Measurements from ENCODE around the gene RHCE. TPM values are rescaled to one million over a fixed set of nuclear protein-coding genes. Genes with fewer than 3 reads are reported as not detected.
"Not testable (repeated sequence)": the region's sequence is repeated elsewhere in the genome, so short reads cannot be mapped to it uniquely, and the experiment has no call there.

Gene RHCE
- total RNA-seq, 1 donor from 2014 or later: 0.13 TPM

- no peak for DNase-seq (ENCODE audit: low read depth in 2 of 2)
Observed at GRCh38 chr1:25349606-25350005, 71.0 kb downstream of the RHCE start.

GRCh38 chr1:25347556-25347955 is 73.1 kb downstream of the RHCE start:
- DNase-seq (ENCODE audit: low read depth in 2 of 2): no peak

- no peak for DNase-seq (ENCODE audit: low read depth in 2 of 2)
Observed at GRCh38 chr1:25343872-25344271, 76.8 kb downstream of the RHCE start.

- DNase-seq (ENCODE audit: low read depth in 2 of 2): no peak
Observed at GRCh38 chr1:25342846-25343245, 77.8 kb downstream of the RHCE start.

- no peak for DNase-seq (ENCODE audit: low read depth in 2 of 2)
Observed at GRCh38 chr1:25341746-25342145, 78.9 kb downstream of the RHCE start.

GRCh38 chr1:25338986-25339385 is 81.6 kb downstream of the RHCE start:
- DNase-seq (ENCODE audit: low read depth in 2 of 2): peak in 1 of 2 donors; percentile 11

- DNase-seq (ENCODE audit: low read depth in 2 of 2): peak; percentile 69 to 87
Observed at GRCh38 chr1:25338188-25338981, 82.2 kb downstream of the RHCE start, which contains the start of gene TMEM50A. TSS of gene TMEM50A (plus strand) at chr1:25338334. CDS start at chr1:25340487, 2,153 bp downstream.

- not testable (repeated sequence) for DNase-seq (ENCODE audit: low read depth in 2 of 2)
Observed at GRCh38 chr1:25337483-25338187, 83.0 kb downstream of the RHCE start.

GRCh38 chr1:25336922-25337354 is 83.7 kb downstream of the RHCE start:
- not testable (repeated sequence) for DNase-seq (ENCODE audit: low read depth in 2 of 2)

GRCh38 chr1:25329950-25330349 is 90.7 kb downstream of the RHCE start:
- DNase-seq (ENCODE audit: low read depth in 2 of 2): not testable (repeated sequence)

- DNase-seq (ENCODE audit: low read depth in 2 of 2): not testable (repeated sequence)
Observed at GRCh38 chr1:25329336-25329735, 91.3 kb downstream of the RHCE start.

- DNase-seq (ENCODE audit: low read depth in 2 of 2): not testable (repeated sequence)
Observed at GRCh38 chr1:25328791-25329185, 91.8 kb downstream of the RHCE start.

GRCh38 chr1:25327864-25328790 is 92.5 kb downstream of the RHCE start:
- DNase-seq (ENCODE audit: low read depth in 2 of 2): not testable (repeated sequence)

- not testable (repeated sequence) for DNase-seq (ENCODE audit: low read depth in 2 of 2)
Observed at GRCh38 chr1:25324407-25324806, 96.2 kb downstream of the RHCE start.

GRCh38 chr1:25322127-25322526 is 98.5 kb downstream of the RHCE start:
- DNase-seq (ENCODE audit: low read depth in 2 of 2): not testable (repeated sequence)

GRCh38 chr1:25320314-25320938 is 100.2 kb downstream of the RHCE start:
- peak; percentile 55 to 92 for DNase-seq (ENCODE audit: low read depth in 2 of 2)

- not testable (repeated sequence) for DNase-seq (ENCODE audit: low read depth in 2 of 2)
Observed at GRCh38 chr1:25312806-25313470, 107.7 kb downstream of the RHCE start.

All from dermis microvascular lymphatic vessel endothelial cell (primary cell).